Endothelial cell of umbilical vein (primary cell): ENCODE measurements around the gene SLC38A11. TPM values are rescaled to one million over a fixed set of nuclear protein-coding genes. Genes with fewer than 3 reads are reported as not detected.
"Not testable (repeated sequence)": the region's sequence is repeated elsewhere in the genome, so short reads cannot be mapped to it uniquely, and the experiment has no call there.

Source experiments
- BruUV-seq: library from RNA; stranded (reverse); fragments of 400-500 nt; replicated peaks from 2 replicates; lab custom pipeline; 2021; lab: Mats Ljungman, UMichigan
- CTCF ChIA-PET: fragments of 300-600, 350-600 bp; sonication (Branson Sonifier 250); formaldehyde crosslinking; loops from one replicate; lab custom pipeline; 2021; ENCODE audit warnings: antibody characterized with exemption, inconsistent platforms; lab: Charles Lee
- POLR2A ChIA-PET: fragments of 300-600, 350-600 bp; sonication (Branson Sonifier 250); formaldehyde crosslinking; loops from one replicate; lab custom pipeline; 2021; ENCODE audit warnings: antibody characterized with exemption, inconsistent platforms; lab: Charles Lee
- DNase-seq: peaks from one replicate; pipeline ENCODE4 v3.0.0-alpha.2; 2011; ENCODE audit warnings: low read depth, low spot score
- FAIRE-seq: peaks from 2 replicates; lab custom pipeline; 2011; peaks lifted over from hg19 to GRCh38; lab: Jason Lieb, UNC
- H2AFZ ChIP-seq: 2 replicates; pipeline ENCODE4 v1.6.0; 2012; ENCODE audit warnings: low read depth, low read length, control low read depth, inconsistent platforms
- H3K27ac ChIP-seq: 2 replicates; pipeline ENCODE4 v1.5.1; 2011; ENCODE audit warnings: low read depth, mild to moderate bottlenecking, control low read depth, low read length, moderate library complexity; ENCODE audit not compliant: insufficient read depth
- H3K27me3 ChIP-seq, 2 experiments: 2 replicates each; pipeline versions ENCODE4 v1.6.0 to v1.6.1; 2011; ENCODE audit warnings: low read length in 2 of 2, mixed read lengths in 1 of 2; ENCODE audit not compliant: control insufficient read depth in 2 of 2, insufficient read depth in 2 of 2
- H3K36me3 ChIP-seq, 2 experiments: 2 replicates in 1 of 2; 3 replicates in 1 of 2; pipeline ENCODE4 v1.5.1; 2011; ENCODE audit warnings: low read length in 2 of 2, mild to moderate bottlenecking in 1 of 2, moderate library complexity in 1 of 2; ENCODE audit not compliant: control insufficient read depth in 2 of 2, insufficient read depth in 2 of 2; ENCODE audit errors: extremely low read depth in 1 of 2
- H3K4me1 ChIP-seq: 3 replicates; pipeline ENCODE4 v1.5.1; 2011; ENCODE audit warnings: mild to moderate bottlenecking, low read length; ENCODE audit not compliant: control insufficient read depth, insufficient read depth; ENCODE audit errors: extremely low read depth
- H3K4me2 ChIP-seq: 2 replicates; pipeline ENCODE4 v1.6.1; 2011; ENCODE audit warnings: low read length, control low read depth, mixed read lengths; ENCODE audit not compliant: insufficient read depth
- H3K4me3 ChIP-seq, 3 experiments: fragments of 200-600 bp in 1 of 3; sonication (generic), shearing (Covaris generic) in 1 of 3; replicated peaks in 1 of 3; 2 replicates each; pipeline ENCODE4 v1.5.1; 2011 to 2016; ENCODE audit warnings: control low read depth in 3 of 3, low read length in 3 of 3, mild to moderate bottlenecking in 2 of 3, inconsistent platforms in 1 of 3, low read depth in 1 of 3, moderate library complexity in 1 of 3; ENCODE audit not compliant: insufficient read depth in 1 of 3
- H3K79me2 ChIP-seq: 2 replicates; pipeline ENCODE4 v1.6.0; 2012; ENCODE audit warnings: low read length, inconsistent platforms; ENCODE audit not compliant: control insufficient read depth, insufficient read depth
- H3K9ac ChIP-seq: replicated peaks from 2 replicates; pipeline ENCODE3; 2011; ENCODE audit warnings: low read length, control low read depth; ENCODE audit not compliant: insufficient read depth; ENCODE audit errors: extremely low read depth
- H3K9me1 ChIP-seq: replicated peaks from 3 replicates; pipeline ENCODE4 v1.6.0; 2011; ENCODE audit warnings: mild to moderate bottlenecking, low read length; ENCODE audit not compliant: control insufficient read depth, insufficient read depth; ENCODE audit errors: extremely low read depth
- H3K9me3 ChIP-seq: replicated peaks from 2 replicates; pipeline ENCODE4 v1.5.1; 2012; ENCODE audit warnings: low read length, inconsistent platforms; ENCODE audit not compliant: control insufficient read depth, insufficient read depth
- H4K20me1 ChIP-seq: replicated peaks from 2 replicates; pipeline ENCODE3; 2011; ENCODE audit warnings: mild to moderate bottlenecking, low read length; ENCODE audit not compliant: control insufficient read depth, insufficient read depth; ENCODE audit errors: extremely low read depth
- dilution Hi-C: fragments of 300-500 bp; cut with MboI; formaldehyde crosslinking; loops from one replicate; pipeline ENCODE4 v1.15.0; 2019; ENCODE audit warnings: low sequenced_read_pairs; ENCODE audit not compliant: extremely low pct_ligation_motif_present
- intact Hi-C: fragments of 100-400 bp; cut with micrococcal nuclease; formaldehyde crosslinking; loops from one replicate; pipeline ENCODE4 v1.10.0; 2022
- polyA plus RNA-seq, 4 experiments: library from polyadenylated mRNA; depleted of rRNA in 3 of 4; stranded (reverse) in 3 of 4; unstranded in 1 of 4; fragments of >200 nt; gene quantifications; 2 replicates each; pipeline versions ENCODE4 v1.2.1 to v1.2.3, GENCODE V29; 2011 to 2012; ENCODE audit warnings: missing spikeins in 1 of 4
- total RNA-seq: library from RNA; stranded (reverse); gene quantifications from 2 replicates; pipeline ENCODE4 v1.2.3, GENCODE V29; 2021

SLC38A11 gene
- total and polyA plus RNA-seq, 2 donors (not counting 3 experiments of a cell fraction or from before 2014, with no cell fraction given) = not detected

DNA sequence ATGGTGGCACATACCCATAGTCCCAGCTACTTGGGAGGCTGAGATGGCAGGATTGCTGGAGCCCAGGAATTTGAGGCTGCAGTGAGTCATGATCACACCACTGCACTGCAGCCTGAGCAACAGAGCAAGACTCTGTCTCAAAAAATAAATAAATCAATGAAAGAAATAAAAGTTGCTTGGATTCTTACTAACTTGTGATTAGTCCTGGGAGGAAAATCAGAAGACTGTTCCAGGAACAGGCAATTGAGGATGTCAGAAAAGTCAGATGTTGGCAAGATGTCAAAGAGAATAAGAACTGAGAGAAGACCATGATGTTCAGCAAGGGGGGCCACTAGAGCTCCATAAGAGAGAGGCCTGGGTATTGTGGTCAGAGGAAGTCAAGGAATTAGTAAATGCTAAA, 35.6 kb upstream of the SLC38A11 start:
- H3K79me2 ChIP-seq, POLR2A ChIA-PET, H4K20me1 ChIP-seq, H3K9me3 ChIP-seq, H3K4me2 ChIP-seq, H3K4me1 ChIP-seq, DNase-seq, H3K36me3 ChIP-seq, H3K9me1 ChIP-seq, H3K27ac ChIP-seq, dilution Hi-C loops, H3K27me3 ChIP-seq, BruUV-seq, FAIRE-seq, H3K9ac ChIP-seq, H2AFZ ChIP-seq, H3K4me3 ChIP-seq: not testable (repeated sequence)
- CTCF ChIA-PET = interaction anchor here (1.3 to 5.4 kb wide), 7 partner anchors 9 to 883 kb away, joined by 3 to 186 read pairs (median 28); partner anchors contain the start of genes COBLL1 and SCN3A
- intact Hi-C loops = loop anchor here (5.0 kb wide), 2 partner anchors 149 to 411 kb away; partner anchors contain the start of gene COBLL1

DNA sequence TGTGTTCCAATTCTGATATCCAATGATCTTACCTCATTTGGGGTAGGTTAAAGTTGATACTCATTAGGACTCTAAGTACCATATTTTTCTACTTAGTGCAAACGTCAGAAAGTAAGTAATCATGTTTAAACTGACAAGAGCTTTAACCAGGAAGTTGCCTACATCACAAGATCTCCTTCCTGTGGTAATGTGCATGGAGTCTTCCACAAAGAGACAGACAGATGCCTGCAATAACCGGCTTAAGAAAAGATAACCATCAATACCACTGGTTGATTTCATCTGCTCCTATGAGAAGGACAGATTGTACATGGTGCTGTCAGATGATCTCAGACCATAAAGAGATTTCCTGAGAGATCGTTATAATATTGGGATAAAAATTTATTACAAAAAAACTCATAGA, 33.5 kb upstream of the SLC38A11 start:
- not testable (repeated sequence) for H3K27ac ChIP-seq, DNase-seq

DNA sequence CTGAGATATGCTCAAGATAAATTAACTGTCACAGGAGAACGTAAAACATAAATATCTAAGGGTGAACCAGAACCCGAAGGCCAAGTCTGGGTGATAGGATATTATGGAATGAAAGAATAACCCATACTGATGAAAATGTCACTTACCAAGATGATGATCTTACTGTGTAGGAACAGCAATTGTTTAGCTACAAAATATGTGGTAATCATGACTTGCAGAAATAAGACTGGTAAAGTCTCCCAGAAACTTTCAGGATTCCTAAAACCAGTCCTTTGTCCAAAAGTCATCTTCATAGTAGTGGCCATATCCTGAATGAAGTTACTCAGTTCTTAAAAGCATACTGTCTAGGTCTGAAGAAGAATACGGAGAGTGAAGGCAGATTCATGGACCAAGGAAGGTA, 30.7 kb upstream of the SLC38A11 start:
- H3K27me3 ChIP-seq, H3K79me2 ChIP-seq, POLR2A ChIA-PET, H3K4me3 ChIP-seq, H3K9me1 ChIP-seq, H3K4me2 ChIP-seq, H3K9me3 ChIP-seq, H3K36me3 ChIP-seq, dilution Hi-C loops, BruUV-seq, H3K27ac ChIP-seq, H4K20me1 ChIP-seq, H3K4me1 ChIP-seq, H2AFZ ChIP-seq, FAIRE-seq, intact Hi-C loops, H3K9ac ChIP-seq, DNase-seq, CTCF ChIA-PET: not testable (repeated sequence)

More for the DNA sequence above, 33.5 kb upstream of the SLC38A11 start:
- CTCF ChIA-PET, H3K9ac ChIP-seq, POLR2A ChIA-PET, H3K9me1 ChIP-seq, dilution Hi-C loops, H3K4me1 ChIP-seq, H2AFZ ChIP-seq, H3K9me3 ChIP-seq, H3K27me3 ChIP-seq, H3K4me2 ChIP-seq, H3K36me3 ChIP-seq, intact Hi-C loops, H3K4me3 ChIP-seq, H4K20me1 ChIP-seq, FAIRE-seq, BruUV-seq, H3K79me2 ChIP-seq: not testable (repeated sequence)
